Stomach (tissue), 9 donors: Measurements from ENCODE around the gene ACACA. TPM values are rescaled to one million over a fixed set of nuclear protein-coding genes. Genes with fewer than 3 reads are reported as not detected.
A peak's percentile ranks its signal among the peaks of the same experiment; 100 is the strongest.

Experiments used
- DNase-seq, 2 donors: peaks; one replicate each; pipeline versions ENCODE4 v3.0.0 to v3.0.0-alpha.2; 2013 to 2019
- H3K27ac ChIP-seq, 5 donors: fragments of 200-600 bp in 4 of 5; sonication (generic) in 4 of 5; one replicate each; pipeline ENCODE4 v1.5.1; 2013 to 2019; ENCODE audit warnings: mild to moderate bottlenecking in 1 of 5, moderate library complexity in 1 of 5
- H3K27me3 ChIP-seq, 3 donors: fragments of 200-600 bp; sonication (generic); one replicate each; pipeline ENCODE4 v1.5.1; 2017 to 2019; ENCODE audit warnings: mixed run types in 1 of 3
- H3K36me3 ChIP-seq, 4 donors: fragments of 200-600 bp; sonication (generic); 1 replicate in 3 of 4; 2 replicates in 1 of 4; pipeline ENCODE4 v1.5.1; 2016 to 2019
- H3K4me1 ChIP-seq, 4 donors: fragments of 200-600 bp; sonication (generic); one replicate each; pipeline ENCODE4 v1.5.1; 2016 to 2019
- H3K4me3 ChIP-seq, 4 donors: fragments of 200-600 bp; sonication (generic) in 3 of 4; one replicate each; pipeline ENCODE4 v1.5.1; 2016 to 2019; ENCODE audit warnings: mild to moderate bottlenecking in 1 of 4
- H3K9me3 ChIP-seq, 4 donors: fragments of 200-600 bp; sonication (generic); one replicate each; pipeline ENCODE4 v1.5.1; 2016 to 2019
- CTCF ChIP-seq, 7 experiments: fragments of 450-650 bp in 4 of 7; fragments of 200-600 bp in 3 of 7; sonication (generic) in 3 of 7; IDR thresholded peaks; one replicate each; pipeline ENCODE4 v1.5.1; 2016 to 2019; ENCODE audit warnings: antibody characterized with exemption in 7 of 7, control low read depth in 2 of 7, mild to moderate bottlenecking in 1 of 7
- EP300 ChIP-seq: sonication (generic); formaldehyde crosslinking; IDR thresholded peaks from one replicate; pipeline ENCODE4 v1.6.1; 2017; ENCODE audit warnings: antibody characterized with exemption
- POLR2A ChIP-seq, 4 donors: fragments of 450-650 bp; IDR thresholded peaks; one replicate each; pipeline ENCODE4 v1.6.1; 2016; ENCODE audit warnings: antibody characterized with exemption in 4 of 4, control low read depth in 2 of 4, mild to moderate bottlenecking in 1 of 4, moderate library complexity in 1 of 4
- POLR2AphosphoS5 ChIP-seq, 3 donors: sonication (generic); formaldehyde crosslinking; IDR thresholded peaks; one replicate each; pipeline ENCODE4 v1.6.1; 2016; ENCODE audit warnings: antibody characterized with exemption in 3 of 3
- WGBS, 5 donors: extraction: QIAGEN DNeasy Blood & Tissue Kit in 3 of 5; methylation state at CpG; one replicate each; pipeline versions ENCODE4 v1.1.5 to v1.1.7; 2013 to 2018; 5-methylcytosine and 5-hydroxymethylcytosine counted together
- intact Hi-C: fragments of 100-400 bp; cut with DNase I; formaldehyde crosslinking; loops from one replicate; pipeline ENCODE4 v1.15.1; 2023; ENCODE audit warnings: low total_unique reads
- polyA plus RNA-seq, 3 donors: library from polyadenylated mRNA; stranded (reverse); fragments of 200-250 nt; gene quantifications; one replicate each; pipeline ENCODE4 v1.2.3, GENCODE V29; 2013
- total RNA-seq, 5 donors: library from RNA; depleted of rRNA; stranded (reverse); fragments of >200 nt; gene quantifications; one replicate each; pipeline versions ENCODE4 v1.1.0 to v1.2.3, GENCODE V29; 2014 to 2016
- donor health status: healthy with polysubstance abuse.
- donor health status: Bipolar disorder and iron deficiency.
- donor health status: healthy.

Gene ACACA
- total and polyA plus RNA-seq, 8 donors, result 9.9 to 59.8 (median 27.7) TPM

- H3K36me3 ChIP-seq, result peaks cover 9 to 60% (median 47%) of the 10 kb centered on the region in 4 donors
- intact Hi-C loops, result no loop called here
Measured at GRCh38 chr17:37088459-37088858, 318.2 kb downstream of the ACACA start.

GRCh38 chr17:37087683-37088082 is 319.0 kb downstream of the ACACA start:
- 90 to 94% (median 92%) methylated on average over 5 of the region's 5 CpGs for WGBS, 5 donors
- Histone ChIP-seq H3K27me3 (no peaks in the 10 kb centered on the region), H3K4me3 (no peak overlapping the region), H3K27ac (no peak overlapping the region), H3K4me1 (peaks cover 13 to 47% (median 28%) of the 10 kb centered on the region in 4 donors), H3K9me3 (no peaks in the 10 kb centered on the region), H3K36me3 (peaks cover 9 to 52% (median 40%) of the 10 kb centered on the region in 4 donors)
- no peak for TF ChIP-seq CTCF (IDR thresholded peaks at IDR 0.05)
- TF ChIP-seq POLR2A (IDR thresholded peaks at IDR 0.05), result no peak
- TF ChIP-seq EP300, result no peak
- TF ChIP-seq POLR2AphosphoS5 (IDR thresholded peaks at IDR 0.05), result no peak
- intact Hi-C loops, result no loop called here
- no peak for DNase-seq

More at GRCh38 chr17:37088459-37088858, 318.2 kb downstream of the ACACA start:
- Histone ChIP-seq H3K9me3 (no peaks in the 10 kb centered on the region), H3K27me3 (no peaks in the 10 kb centered on the region), H3K27ac (peak overlapping the region in 3 of 5 donors; percentile 20 to 55 (median 40)), H3K4me1 (peaks cover 13 to 47% (median 28%) of the 10 kb centered on the region in 4 donors), H3K4me3 (no peak overlapping the region)
- no peak for TF ChIP-seq CTCF (IDR thresholded peaks at IDR 0.05)
- TF ChIP-seq POLR2AphosphoS5 (IDR thresholded peaks at IDR 0.05), result peak in 1 of 3 donors; percentile 16
- peak; percentile 40 to 93 for DNase-seq
- WGBS, 5 donors, result 15 to 41% (median 23%) methylated on average over 3 of the region's 3 CpGs

- no peaks in the 10 kb centered on the region for H3K9me3 ChIP-seq
- H3K27me3 ChIP-seq, result no peaks in the 10 kb centered on the region
- no peak overlapping the region for H3K4me3 ChIP-seq
- WGBS, 5 donors, result 86 to 94% (median 91%) methylated on average over 3 of the region's 3 CpGs
- TF ChIP-seq CTCF (IDR thresholded peaks at IDR 0.05) (no peak), EP300 (no peak), POLR2A (IDR thresholded peaks at IDR 0.05) (no peak), POLR2AphosphoS5 (IDR thresholded peaks at IDR 0.05) (no peak)
- H3K36me3 ChIP-seq, result peaks cover 9 to 50% (median 39%) of the 10 kb centered on the region in 4 donors
- intact Hi-C loops, result no loop called here
- no peak for DNase-seq
- H3K4me1 ChIP-seq, result peaks cover 13 to 43% (median 28%) of the 10 kb centered on the region in 4 donors
- peak overlapping the region in 2 of 5 donors; percentile 26 to 33 for H3K27ac ChIP-seq
Measured at GRCh38 chr17:37086948-37087347, 319.7 kb downstream of the ACACA start.

GRCh38 chr17:37086334-37086733 is 320.3 kb downstream of the ACACA start:
- Histone ChIP-seq H3K27me3 (no peaks in the 10 kb centered on the region), H3K4me3 (no peak overlapping the region), H3K36me3 (peaks cover 9 to 50% (median 39%) of the 10 kb centered on the region in 4 donors), H3K9me3 (no peaks in the 10 kb centered on the region), H3K4me1 (peaks cover 13 to 37% (median 25%) of the 10 kb centered on the region in 4 donors), H3K27ac (peak overlapping the region in 2 of 5 donors; percentile 21 to 26)
- intact Hi-C loops, result no loop called here
- TF ChIP-seq EP300 (no peak), POLR2AphosphoS5 (IDR thresholded peaks at IDR 0.05) (no peak), POLR2A (IDR thresholded peaks at IDR 0.05) (no peak), CTCF (IDR thresholded peaks at IDR 0.05) (no peak)
- WGBS, 5 donors, result 33 to 77% (median 48%) methylated on average over 3 of the region's 3 CpGs
- DNase-seq, result peak; percentile 69 to 81
